Activated CD4-positive, alpha-beta T cell treated with anti-CD3 and anti-CD28 coated beads for 36 hours (primary cell): ENCODE measurements around the gene CAMK2D. TPM values are rescaled to one million over a fixed set of nuclear protein-coding genes. Genes with fewer than 3 reads are reported as not detected.

Experiments
- ATAC-seq: fragments of 200-7000 bp; cut with Tn5 transposase; one replicate; pipeline ENCODE4 v1.10.0; 2021; ENCODE audit warnings: mild to moderate bottlenecking, moderate library complexity
- CTCF ChIA-PET: fragments of 350-600 bp; sonication (Branson Sonifier 250); formaldehyde crosslinking; loops from one replicate; lab custom pipeline; 2021; ENCODE audit warnings: antibody characterized with exemption; lab: Charles Lee
- POLR2A ChIA-PET: fragments of 350-600 bp; sonication (Branson Sonifier 250); formaldehyde crosslinking; loops from one replicate; lab custom pipeline; 2021; ENCODE audit warnings: antibody characterized with exemption, inconsistent platforms; lab: Charles Lee
- DNase-seq: peaks from one replicate; pipeline ENCODE4 v3.0.0-alpha.2; 2020
- H3K27ac Mint-ChIP-seq: one replicate; pipeline ENCODE4 v1.8.0; 2021; ENCODE audit warnings: mixed read lengths
- H3K27me3 Mint-ChIP-seq: one replicate; pipeline ENCODE4 v1.8.0; 2021; ENCODE audit warnings: mixed read lengths
- H3K36me3 Mint-ChIP-seq: one replicate; pipeline ENCODE4 v1.8.0; 2021; ENCODE audit warnings: low read depth, mixed read lengths
- H3K4me1 Mint-ChIP-seq: one replicate; pipeline ENCODE4 v1.8.0; 2021; ENCODE audit warnings: mixed read lengths
- H3K4me3 Mint-ChIP-seq: one replicate; pipeline ENCODE4 v1.8.0; 2021; ENCODE audit warnings: mild to moderate bottlenecking, moderate library complexity, mixed read lengths
- H3K9me3 Mint-ChIP-seq: one replicate; pipeline ENCODE4 v1.8.0; 2021; ENCODE audit warnings: low read depth, mixed read lengths
- intact Hi-C, 2 experiments: fragments of 100-400 bp; cut with DNase I in 1 of 2; cut with micrococcal nuclease in 1 of 2; formaldehyde crosslinking; loops; one replicate each; pipeline versions ENCODE4 v1.14.2 to v1.15.1; 2022 to 2024; cut with DNase I, micrococcal nuclease
- total RNA-seq, 2 experiments: library from RNA; stranded (reverse); gene quantifications; one replicate each; pipeline ENCODE4 v1.2.3, GENCODE V29; 2021

Gene CAMK2D
- total RNA-seq, 2 experiments from 2014 or later = 70.3 to 71.3 TPM

- intact Hi-C loops = no loop called here
- Mint-ChIP-seq H3K27me3 (peaks cover 2% of the 10 kb centered on the region), H3K36me3 (no peaks in the 10 kb centered on the region), H3K9me3 (peaks cover 19% of the 10 kb centered on the region), H3K4me1 (no peaks in the 10 kb centered on the region), H3K4me3 (no peak overlapping the region), H3K27ac (no peak overlapping the region)
- ChIA-PET CTCF (no interaction called here), POLR2A (no interaction called here)
- DNase-seq (no peak), ATAC-seq (no peak)
Observed at GRCh38 chr4:113423631-113424030, 337.9 kb downstream of the CAMK2D start.

GRCh38 chr4:113420938-113421337 lies 340.6 kb downstream of the CAMK2D start:
- Mint-ChIP-seq H3K27me3 (peaks cover 9% of the 10 kb centered on the region), H3K4me3 (no peak overlapping the region), H3K36me3 (no peaks in the 10 kb centered on the region), H3K27ac (no peak overlapping the region), H3K4me1 (no peaks in the 10 kb centered on the region), H3K9me3 (peaks cover 19% of the 10 kb centered on the region)
- POLR2A ChIA-PET = no interaction called here
- DNase-seq (no peak), ATAC-seq (no peak)
- CTCF ChIA-PET = interaction anchor here (0.6 to 1.1 kb wide), 2 partner anchors 9 to 664 kb away, joined by 3 to 4 read pairs; no protein-coding TSS in a partner anchor
- intact Hi-C loops = no loop called here

- peaks cover 19% of the 10 kb centered on the region for H3K9me3 Mint-ChIP-seq
- no peaks in the 10 kb centered on the region for H3K4me1 Mint-ChIP-seq
- intact Hi-C loops = no loop called here
- ChIA-PET CTCF (no interaction called here), POLR2A (no interaction called here)
- DNase-seq (no peak), ATAC-seq (no peak)
- no peak overlapping the region for H3K27ac Mint-ChIP-seq
- peaks cover 9% of the 10 kb centered on the region for H3K27me3 Mint-ChIP-seq
- no peaks in the 10 kb centered on the region for H3K36me3 Mint-ChIP-seq
- no peak overlapping the region for H3K4me3 Mint-ChIP-seq
Observed at GRCh38 chr4:113419631-113420030, 341.9 kb downstream of the CAMK2D start.

- DNase-seq = no peak
- ChIA-PET POLR2A (no interaction called here), CTCF (interaction anchor here (0.6 to 2.4 kb wide), 3 partner anchors 9 to 311 kb away, joined by 3 to 10 read pairs (median 4); no protein-coding TSS in a partner anchor)
Observed at GRCh38 chr4:113411496-113411938, 350.0 kb downstream of the CAMK2D start.

DNA sequence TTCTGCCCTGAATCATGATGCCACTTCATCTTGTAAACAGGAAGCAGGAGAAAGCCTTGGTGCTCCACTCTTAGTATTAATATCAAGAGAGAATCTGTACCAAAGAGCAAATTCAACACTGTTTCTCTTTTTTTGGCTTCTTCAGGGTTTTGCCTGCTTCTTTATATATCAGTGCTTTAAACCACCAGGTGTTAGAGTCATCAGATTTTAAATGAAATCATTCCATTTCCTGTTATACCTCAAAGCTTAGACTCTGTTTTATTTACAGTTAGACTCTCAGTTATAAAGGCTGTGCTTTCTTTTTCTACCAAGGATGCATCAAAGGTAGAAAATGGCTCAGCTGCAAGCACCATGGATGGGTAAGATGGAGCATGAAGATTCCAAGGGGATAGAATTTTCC lies 350.9 kb downstream of the CAMK2D start:
- Mint-ChIP-seq H3K4me1 (peaks cover 6% of the 10 kb centered on the region), H3K27ac (no peak overlapping the region), H3K4me3 (no peak overlapping the region), H3K27me3 (peaks cover 2% of the 10 kb centered on the region), H3K36me3 (no peaks in the 10 kb centered on the region), H3K9me3 (no peaks in the 10 kb centered on the region)
- CTCF ChIA-PET = interaction anchor here (2.4 kb wide), 1 partner anchor 16 kb away, joined by 10 read pairs; no protein-coding TSS in a partner anchor
- peak; percentile 53 for ATAC-seq
- intact Hi-C loops = no loop called here
- no peak for DNase-seq
- POLR2A ChIA-PET = no interaction called here

More at GRCh38 chr4:113411496-113411938, 350.0 kb downstream of the CAMK2D start:
- intact Hi-C loops = no loop called here
- no peaks in the 10 kb centered on the region for H3K36me3 Mint-ChIP-seq
- H3K27ac Mint-ChIP-seq = no peak overlapping the region
- H3K9me3 Mint-ChIP-seq = no peaks in the 10 kb centered on the region
- peaks cover 2% of the 10 kb centered on the region for H3K27me3 Mint-ChIP-seq
- no peak for ATAC-seq
- H3K4me3 Mint-ChIP-seq = no peak overlapping the region
- H3K4me1 Mint-ChIP-seq = peaks cover 6% of the 10 kb centered on the region

GRCh38 chr4:113409181-113409580 lies 352.4 kb downstream of the CAMK2D start:
- Mint-ChIP-seq H3K9me3 (no peaks in the 10 kb centered on the region), H3K36me3 (no peaks in the 10 kb centered on the region), H3K27ac (no peak overlapping the region), H3K4me3 (no peak overlapping the region), H3K4me1 (peaks cover 6% of the 10 kb centered on the region), H3K27me3 (peaks cover 2% of the 10 kb centered on the region)
- intact Hi-C loops = no loop called here
- DNase-seq (no peak), ATAC-seq (no peak)
- POLR2A ChIA-PET = no interaction called here
- CTCF ChIA-PET = no interaction called here

GRCh38 chr4:113407409-113407808 lies 354.1 kb downstream of the CAMK2D start:
- Mint-ChIP-seq H3K4me1 (peaks cover 6% of the 10 kb centered on the region), H3K27me3 (no peaks in the 10 kb centered on the region), H3K4me3 (no peak overlapping the region), H3K27ac (no peak overlapping the region), H3K36me3 (no peaks in the 10 kb centered on the region), H3K9me3 (no peaks in the 10 kb centered on the region)
- ATAC-seq (no peak), DNase-seq (no peak)
- CTCF ChIA-PET = interaction anchor here (0.8 to 1.4 kb wide), 2 partner anchors 12 to 51 kb away, joined by 4 to 5 read pairs; no protein-coding TSS in a partner anchor
- POLR2A ChIA-PET = no interaction called here
- intact Hi-C loops = no loop called here

GRCh38 chr4:113406723-113407016 lies 354.9 kb downstream of the CAMK2D start:
- intact Hi-C loops = no loop called here
- CTCF ChIA-PET = no interaction called here
- no peak for ATAC-seq
- no peak for DNase-seq
- no peaks in the 10 kb centered on the region for H3K36me3 Mint-ChIP-seq
- POLR2A ChIA-PET = no interaction called here
- no peak overlapping the region for H3K27ac Mint-ChIP-seq
- H3K9me3 Mint-ChIP-seq = peaks cover 1% of the 10 kb centered on the region
- H3K4me1 Mint-ChIP-seq = peaks cover 6% of the 10 kb centered on the region
- H3K4me3 Mint-ChIP-seq = no peak overlapping the region
- H3K27me3 Mint-ChIP-seq = no peaks in the 10 kb centered on the region

DNA sequence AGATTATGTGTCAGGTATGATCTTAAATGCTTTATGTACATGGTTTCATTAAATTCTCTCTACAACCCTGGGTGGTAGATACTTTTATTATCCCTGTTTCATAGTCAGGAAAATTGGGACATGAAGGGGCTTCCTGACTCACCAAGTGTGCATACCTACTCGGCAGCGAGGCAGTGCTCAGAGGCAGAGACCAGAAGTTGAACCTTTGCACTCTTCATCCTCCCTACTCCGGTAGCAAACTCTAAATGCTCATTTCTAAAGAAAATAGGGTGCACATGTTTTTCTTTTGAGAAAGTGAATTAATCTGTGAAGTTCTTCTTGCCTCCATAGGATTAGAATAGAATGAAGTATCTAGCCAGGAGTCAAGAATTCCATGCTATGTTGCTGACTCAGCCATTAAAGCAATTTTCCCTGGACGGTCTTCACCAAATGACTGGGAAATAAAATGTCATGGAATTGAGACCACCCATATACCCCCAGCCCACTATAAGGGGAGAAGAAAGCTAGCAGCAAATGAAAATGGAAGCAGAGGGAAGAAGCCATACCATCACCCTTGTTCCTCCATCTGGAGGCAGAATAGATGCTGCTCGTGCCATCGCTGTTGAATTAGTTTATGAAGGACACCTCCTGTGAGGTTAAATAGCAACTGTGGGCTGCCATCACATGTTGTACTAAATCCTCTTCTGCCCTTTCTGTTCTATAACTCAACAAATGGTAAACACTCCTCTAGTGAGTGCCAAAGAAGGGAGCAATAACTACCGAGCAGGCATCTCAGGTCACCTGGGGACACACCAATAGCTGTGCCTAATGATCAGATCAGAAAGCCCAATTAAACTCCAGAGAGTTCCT lies 355.4 kb downstream of the CAMK2D start:
- POLR2A ChIA-PET = no interaction called here
- peaks cover 2% of the 10 kb centered on the region for H3K9me3 Mint-ChIP-seq
- CTCF ChIA-PET = interaction anchor here (1.7 kb wide), 1 partner anchor 11 kb away, joined by 8 read pairs; no protein-coding TSS in a partner anchor
- no peaks in the 10 kb centered on the region for H3K36me3 Mint-ChIP-seq
- ATAC-seq (no peak), DNase-seq (no peak)
- intact Hi-C loops = no loop called here
- H3K27ac Mint-ChIP-seq = no peak overlapping the region
- H3K4me3 Mint-ChIP-seq = no peak overlapping the region
- H3K4me1 Mint-ChIP-seq = peaks cover 6% of the 10 kb centered on the region
- H3K27me3 Mint-ChIP-seq = no peaks in the 10 kb centered on the region

DNA sequence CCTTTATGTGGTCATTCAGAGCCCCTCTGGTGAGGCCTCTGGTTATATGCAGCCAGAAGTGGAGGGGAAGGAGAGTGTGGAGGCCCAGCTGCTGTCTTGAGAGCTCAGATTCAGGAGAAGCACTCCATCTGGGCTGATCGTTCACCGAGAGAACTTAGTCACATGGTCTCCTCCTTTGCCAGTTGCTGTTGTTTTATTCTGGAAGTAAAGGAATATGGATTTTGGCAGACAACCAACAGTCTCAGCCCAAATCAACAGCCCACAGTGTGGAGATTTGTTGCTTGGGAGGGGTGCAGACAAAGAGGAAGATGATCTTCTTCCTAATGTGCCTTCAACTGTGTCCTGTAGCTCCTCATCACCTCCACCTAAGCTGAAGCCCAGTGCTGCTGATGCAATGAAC lies 356.7 kb downstream of the CAMK2D start:
- intact Hi-C loops = no loop called here
- no peak for ATAC-seq
- Mint-ChIP-seq H3K9me3 (peaks cover 2% of the 10 kb centered on the region), H3K36me3 (no peaks in the 10 kb centered on the region), H3K4me3 (no peak overlapping the region), H3K27ac (no peak overlapping the region), H3K27me3 (no peaks in the 10 kb centered on the region), H3K4me1 (no peaks in the 10 kb centered on the region)
- CTCF ChIA-PET = interaction anchor here (0.7 to 1.7 kb wide), 2 partner anchors 10 to 174 kb away, joined by 3 to 8 read pairs; no protein-coding TSS in a partner anchor
- DNase-seq = no peak
- POLR2A ChIA-PET = no interaction called here

GRCh38 chr4:113404167-113404571 lies 357.4 kb downstream of the CAMK2D start:
- ATAC-seq (no peak), DNase-seq (no peak)
- Mint-ChIP-seq H3K9me3 (peaks cover 2% of the 10 kb centered on the region), H3K36me3 (no peaks in the 10 kb centered on the region), H3K4me1 (no peaks in the 10 kb centered on the region), H3K4me3 (no peak overlapping the region), H3K27me3 (no peaks in the 10 kb centered on the region), H3K27ac (no peak overlapping the region)
- CTCF ChIA-PET = interaction anchor here (1.3 to 1.7 kb wide), 2 partner anchors 9 to 10 kb away, joined by 5 to 8 read pairs; no protein-coding TSS in a partner anchor
- intact Hi-C loops = no loop called here
- POLR2A ChIA-PET = no interaction called here
